C4-2B (cell line): ENCODE data around the gene GPR63.

ENCODE experiments used
- H3K27ac ChIP-seq: fragments of 450-650 bp; 2 replicates; pipeline ENCODE4 v1.5.1; 2017
- CTCF ChIP-seq: fragments of 450-650 bp; conservative IDR thresholded peaks from 2 replicates; pipeline ENCODE4 v1.5.1; 2017; ENCODE audit warnings: mild to moderate bottlenecking
- ZFX ChIP-seq: fragments of 450-650 bp; IDR thresholded peaks from 2 replicates; pipeline ENCODE4 v1.6.1; 2017

GPR63 gene

GRCh38 chr6:96809119-96809518 lies 28.2 kb downstream of the GPR63 start:
- H3K27ac ChIP-seq = no peak overlapping the region
- TF ChIP-seq CTCF (no peak), ZFX (no peak)

- H3K27ac ChIP-seq = no peak overlapping the region
- TF ChIP-seq CTCF (no peak), ZFX (no peak)
Measured at GRCh38 chr6:96803106-96803481, 34.2 kb downstream of the GPR63 start.

GRCh38 chr6:96795481-96795880 lies 41.8 kb downstream of the GPR63 start:
- TF ChIP-seq CTCF = no peak
- TF ChIP-seq ZFX = no peak
- H3K27ac ChIP-seq = no peak overlapping the region

GRCh38 chr6:96794980-96795379 lies 42.3 kb downstream of the GPR63 start:
- no peak overlapping the region for H3K27ac ChIP-seq
- no peak for TF ChIP-seq ZFX
- TF ChIP-seq CTCF = no peak

GRCh38 chr6:96792561-96793190 lies 44.6 kb downstream of the GPR63 start:
- no peak overlapping the region for H3K27ac ChIP-seq
- TF ChIP-seq CTCF (no peak), ZFX (no peak)

GRCh38 chr6:96789871-96790270 lies 47.4 kb downstream of the GPR63 start:
- no peak overlapping the region; the same call in 1 of the 2 replicates for H3K27ac ChIP-seq
- TF ChIP-seq CTCF (no peak), ZFX (no peak)

- TF ChIP-seq ZFX (no peak), CTCF (no peak)
- H3K27ac ChIP-seq = no peak overlapping the region; the same call in 1 of the 2 replicates
Measured at GRCh38 chr6:96787846-96788580, 49.3 kb downstream of the GPR63 start.
